ENCODE results near the gene ERC1.
"Not testable (repeated sequence)": the region's sequence is repeated elsewhere in the genome, so short reads cannot be mapped to it uniquely, and the experiment has no call there.

Gene ERC1

DNA sequence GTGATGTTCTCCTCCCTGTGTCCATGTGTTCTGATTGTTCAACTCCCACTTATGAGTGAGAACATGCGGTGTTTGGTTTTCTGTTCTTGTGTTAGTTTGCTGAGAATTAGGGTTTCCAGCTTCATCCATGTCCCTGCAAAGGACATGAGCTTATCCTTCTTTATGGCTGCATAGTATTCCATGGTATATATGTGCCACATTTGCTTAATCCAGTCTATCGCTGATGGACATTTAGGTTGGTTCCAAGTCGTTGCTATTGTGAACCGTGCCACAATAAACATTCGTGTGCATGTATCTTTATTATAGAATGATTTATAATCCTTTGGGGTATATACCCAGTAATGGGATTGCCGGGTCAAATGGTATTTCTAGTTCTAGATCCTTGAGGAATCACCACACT is 264.1 kb downstream of the ERC1 start:
- DNase-seq (ENCODE audit: low read depth, low spot score); H3K4me3 ChIP-seq (ENCODE audit: low read length): not testable (repeated sequence)

DNA sequence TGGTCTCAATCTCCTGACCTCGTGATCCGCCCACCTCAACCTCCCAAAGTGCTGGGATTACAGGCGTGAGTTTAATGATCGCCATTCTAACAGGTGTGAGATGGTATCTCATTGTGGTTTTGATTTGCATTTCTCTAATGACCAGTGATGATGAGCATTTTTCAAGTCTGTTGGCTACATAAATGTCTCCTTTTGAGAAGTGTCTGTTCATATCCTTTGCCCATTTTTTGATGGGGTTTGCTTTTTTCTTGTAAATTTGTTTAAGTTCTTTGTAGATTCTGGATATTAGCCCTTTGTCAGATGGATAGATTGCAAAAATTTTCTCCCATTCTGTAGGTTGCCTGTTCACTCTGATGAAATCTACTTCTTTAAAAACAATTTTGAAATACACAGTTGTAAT is 264.8 kb downstream of the ERC1 start:
- not testable (repeated sequence) for H3K4me3 ChIP-seq (ENCODE audit: low read length); DNase-seq (ENCODE audit: low read depth, low spot score)

DNA sequence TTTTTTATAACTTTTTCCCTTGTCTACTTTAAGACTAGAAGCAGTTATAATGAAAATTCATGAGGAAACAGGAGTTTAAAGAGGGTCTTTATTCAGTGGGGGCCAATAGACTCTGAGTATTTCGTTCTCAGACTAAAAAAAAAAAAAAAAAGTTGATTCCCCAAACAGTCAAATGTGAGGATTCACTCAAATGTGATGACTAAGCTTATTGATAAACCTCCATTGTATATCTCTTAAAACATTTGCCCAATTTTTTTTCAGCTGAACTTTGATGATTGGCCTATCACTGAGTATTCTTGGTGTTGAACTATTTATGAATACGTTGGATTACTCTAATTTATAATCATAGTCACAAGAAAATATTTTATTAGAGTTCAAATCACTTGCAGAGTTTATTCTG is 265.3 kb downstream of the ERC1 start:
- DNase-seq (ENCODE audit: low read depth, low spot score), result no peak
- no peak overlapping the region for H3K4me3 ChIP-seq (ENCODE audit: low read length)

DNA sequence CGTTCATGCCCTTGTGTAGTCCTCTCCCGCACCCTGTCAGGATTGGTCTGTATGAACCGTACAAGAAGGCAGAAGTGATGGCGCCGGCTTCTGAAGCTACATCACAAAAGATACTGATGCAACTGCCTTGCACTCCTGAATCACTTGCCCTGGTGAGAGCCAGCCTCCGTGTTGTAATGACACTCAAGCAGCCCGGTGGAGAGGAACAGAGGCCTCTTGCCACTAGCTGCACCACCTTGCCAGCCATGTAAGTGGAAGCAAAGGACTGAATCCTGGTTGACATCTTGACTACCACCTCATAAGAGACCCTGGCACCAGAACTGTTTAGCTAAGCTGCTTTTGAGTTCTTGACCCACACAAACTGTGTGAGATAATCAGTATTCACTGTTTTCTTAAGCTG is 266.0 kb downstream of the ERC1 start:
- no peak overlapping the region for H3K4me3 ChIP-seq (ENCODE audit: low read length)
- DNase-seq (ENCODE audit: low read depth, low spot score), result no peak

DNA sequence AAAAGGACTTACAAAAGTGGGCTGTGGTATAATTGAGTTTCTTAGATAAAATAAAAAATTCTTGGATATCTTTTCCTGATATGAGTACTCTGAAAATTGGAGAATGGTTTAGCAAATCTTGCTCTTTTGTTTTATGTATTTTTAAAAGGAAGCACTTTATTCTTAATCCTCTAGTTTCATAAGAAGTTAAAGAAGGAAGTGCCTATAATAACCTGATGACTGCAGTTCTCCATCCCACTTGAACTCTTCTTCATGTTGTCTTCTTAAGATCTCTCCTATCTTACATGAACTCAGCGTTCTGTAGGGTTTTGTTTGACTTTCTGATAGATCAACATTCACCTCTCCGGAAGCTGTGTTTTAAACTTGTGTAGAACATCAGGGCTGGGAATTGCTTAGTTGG is 271.0 kb downstream of the ERC1 start:
- DNase-seq (ENCODE audit: low read depth, low spot score), result no peak

DNA sequence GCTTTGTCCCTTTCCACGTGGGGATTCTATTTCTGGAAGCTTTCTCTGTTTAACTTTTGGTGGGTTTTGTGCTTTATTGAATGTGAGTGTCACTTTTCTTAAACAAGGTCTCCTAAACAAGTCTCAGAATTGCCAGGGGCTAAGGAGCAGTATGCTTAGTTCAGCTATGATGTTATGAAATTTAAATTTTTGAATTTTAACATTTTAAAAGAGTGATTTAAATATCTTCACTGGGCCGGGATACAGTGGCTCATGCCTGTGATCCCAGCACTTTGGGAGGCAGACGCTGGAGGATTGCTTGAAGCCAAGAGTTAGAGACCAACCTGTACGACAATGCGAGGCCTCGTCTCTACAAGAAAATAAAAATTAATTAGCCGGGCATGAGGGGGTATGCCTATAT is 276.2 kb downstream of the ERC1 start:
- H3K4me3 ChIP-seq (ENCODE audit: low read length), result no peak overlapping the region
- no peak for DNase-seq (ENCODE audit: low read depth, low spot score)

More for the DNA sequence above, 271.0 kb downstream of the ERC1 start:
- no peak overlapping the region for H3K4me3 ChIP-seq (ENCODE audit: low read length)

DNA sequence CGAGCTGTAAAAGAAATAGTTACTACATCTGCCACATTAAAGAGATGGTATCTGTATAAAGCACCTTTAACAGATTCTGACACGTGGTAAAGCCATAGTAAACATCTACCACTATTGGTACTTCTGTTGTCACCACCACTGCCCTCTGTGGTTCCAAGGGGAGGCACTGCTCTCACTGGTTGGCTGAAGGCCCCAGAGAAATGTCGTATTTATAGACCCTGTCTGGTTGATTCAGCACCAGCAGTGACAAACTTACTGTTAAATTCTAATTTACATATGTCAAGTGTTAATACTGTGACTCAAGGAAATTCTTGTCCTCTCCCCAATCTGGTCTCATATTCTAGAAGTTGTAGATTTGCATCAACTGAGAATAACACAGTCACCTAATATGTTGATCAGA is 281.1 kb downstream of the ERC1 start:
- H3K4me3 ChIP-seq (ENCODE audit: low read length), result no peak overlapping the region
- no peak for DNase-seq (ENCODE audit: low read depth, low spot score)

DNA sequence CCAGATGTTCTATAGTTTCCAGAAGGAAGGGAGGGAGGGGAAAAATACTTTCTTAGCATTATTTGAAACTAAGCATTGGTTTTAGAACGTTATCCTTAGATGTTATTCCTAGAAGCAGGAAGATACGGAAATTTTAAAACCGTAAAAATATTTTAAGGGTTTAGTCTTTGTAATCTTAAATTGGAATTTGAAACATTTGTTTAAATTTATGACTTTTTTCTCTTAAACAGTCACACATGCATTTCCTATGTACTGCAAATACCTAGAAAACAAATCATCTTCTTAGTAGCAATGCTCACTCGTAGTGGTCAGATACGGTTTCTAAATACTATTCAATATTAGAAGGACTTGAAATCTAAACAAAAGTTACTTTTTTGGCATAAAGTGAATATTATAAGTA is 282.0 kb downstream of the ERC1 start:
- no peak for DNase-seq (ENCODE audit: low read depth, low spot score)
- no peak overlapping the region for H3K4me3 ChIP-seq (ENCODE audit: low read length)

DNA sequence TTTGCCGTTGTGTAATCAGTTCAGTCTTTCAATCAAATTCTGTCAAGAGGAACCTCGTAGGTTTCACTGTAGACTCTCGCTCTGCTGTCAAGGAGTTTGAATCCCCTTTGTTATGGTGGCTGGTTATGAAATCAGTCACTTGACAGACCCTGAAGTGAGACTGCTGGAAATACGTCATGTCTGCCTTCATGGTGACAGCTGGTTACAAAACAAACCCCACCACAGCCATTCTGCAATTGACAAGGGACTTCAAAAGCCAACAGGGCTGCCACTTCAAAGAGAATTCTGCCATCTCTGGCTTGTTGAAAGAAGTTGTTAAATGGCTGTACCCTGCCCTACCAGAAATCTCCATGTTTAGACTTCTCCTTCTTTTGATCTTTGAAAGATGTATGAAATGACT is 286.9 kb downstream of the ERC1 start:
- peak; percentile 91 for DNase-seq (ENCODE audit: low read depth, low spot score)

DNA sequence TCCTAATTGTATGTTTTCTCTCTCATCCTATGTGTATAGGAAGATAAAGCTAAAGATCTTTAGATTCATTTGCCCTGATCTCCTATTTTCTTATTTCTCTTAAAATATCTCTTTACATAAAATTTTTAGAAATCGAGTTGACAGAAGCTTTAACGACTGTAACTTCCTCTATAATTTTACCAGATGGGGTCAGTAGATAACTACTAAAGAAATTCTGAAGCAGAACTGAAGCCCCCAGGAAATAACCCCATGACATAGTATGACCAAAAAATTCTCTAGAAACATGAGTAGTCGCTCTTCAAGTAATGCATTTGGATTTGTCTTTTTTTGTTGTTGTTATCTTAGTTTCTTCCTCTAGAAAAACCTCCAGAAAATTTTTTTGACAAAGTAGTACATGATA is 288.0 kb downstream of the ERC1 start:
- DNase-seq (ENCODE audit: low read depth, low spot score), result no peak
- H3K4me3 ChIP-seq (ENCODE audit: low read length), result no peak overlapping the region

More for the DNA sequence above, 286.9 kb downstream of the ERC1 start:
- no peak overlapping the region for H3K4me3 ChIP-seq (ENCODE audit: low read length)

DNA sequence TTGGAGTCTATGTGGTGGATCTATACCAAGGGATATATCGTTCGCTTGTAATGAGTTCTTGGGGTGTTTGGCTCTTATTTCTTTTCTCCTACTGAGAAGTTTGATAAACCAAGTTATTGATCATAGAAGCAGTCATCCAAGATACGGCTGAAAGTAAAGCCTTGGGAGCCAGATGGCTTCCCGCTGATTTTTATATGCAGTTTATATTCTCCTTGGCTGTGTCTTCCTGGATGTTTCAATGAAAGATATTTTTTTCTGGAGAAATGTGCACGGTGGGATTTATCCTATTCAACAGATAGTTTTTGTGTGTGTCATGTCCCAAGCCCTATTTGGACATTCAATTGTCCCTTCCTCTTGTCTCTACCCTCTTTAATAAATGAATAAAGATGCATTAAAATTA is 289.0 kb downstream of the ERC1 start:
- no peak for DNase-seq (ENCODE audit: low read depth, low spot score)
- no peak overlapping the region for H3K4me3 ChIP-seq (ENCODE audit: low read length)

DNA sequence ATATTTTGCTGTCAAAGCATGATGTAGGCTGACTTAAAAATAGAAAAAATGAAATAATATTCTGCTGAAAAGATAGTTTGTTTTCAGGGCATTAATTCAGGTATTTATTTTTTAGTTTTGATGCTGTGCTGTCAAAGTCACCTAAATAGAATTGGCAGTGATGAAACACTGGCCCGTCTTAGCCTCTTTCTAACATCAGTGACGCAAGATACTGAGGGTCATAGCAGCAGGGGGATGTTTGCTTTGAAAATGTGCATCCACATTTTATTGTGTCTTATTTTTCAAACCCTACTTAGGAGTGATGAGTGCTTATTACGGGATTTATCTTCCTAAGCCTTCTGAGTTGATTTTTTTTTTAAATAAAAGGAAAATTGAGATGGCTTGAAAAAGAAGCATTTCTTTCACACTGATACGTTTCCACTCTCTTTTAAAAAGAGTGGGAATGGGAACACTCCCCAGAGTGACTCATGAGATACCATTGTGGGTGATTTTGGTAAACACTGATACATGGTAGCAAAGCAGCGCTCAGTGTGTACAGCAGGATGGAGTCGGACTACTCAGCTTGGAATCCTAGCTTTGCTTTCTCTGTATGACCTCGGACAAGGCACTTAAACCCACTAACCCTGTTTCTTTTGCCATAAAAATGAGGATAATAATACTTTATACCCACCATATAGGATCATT is 290.8 kb downstream of the ERC1 start:
- DNase-seq (ENCODE audit: low read depth, low spot score), result no peak
- no peak overlapping the region for H3K4me3 ChIP-seq (ENCODE audit: low read length)

DNA sequence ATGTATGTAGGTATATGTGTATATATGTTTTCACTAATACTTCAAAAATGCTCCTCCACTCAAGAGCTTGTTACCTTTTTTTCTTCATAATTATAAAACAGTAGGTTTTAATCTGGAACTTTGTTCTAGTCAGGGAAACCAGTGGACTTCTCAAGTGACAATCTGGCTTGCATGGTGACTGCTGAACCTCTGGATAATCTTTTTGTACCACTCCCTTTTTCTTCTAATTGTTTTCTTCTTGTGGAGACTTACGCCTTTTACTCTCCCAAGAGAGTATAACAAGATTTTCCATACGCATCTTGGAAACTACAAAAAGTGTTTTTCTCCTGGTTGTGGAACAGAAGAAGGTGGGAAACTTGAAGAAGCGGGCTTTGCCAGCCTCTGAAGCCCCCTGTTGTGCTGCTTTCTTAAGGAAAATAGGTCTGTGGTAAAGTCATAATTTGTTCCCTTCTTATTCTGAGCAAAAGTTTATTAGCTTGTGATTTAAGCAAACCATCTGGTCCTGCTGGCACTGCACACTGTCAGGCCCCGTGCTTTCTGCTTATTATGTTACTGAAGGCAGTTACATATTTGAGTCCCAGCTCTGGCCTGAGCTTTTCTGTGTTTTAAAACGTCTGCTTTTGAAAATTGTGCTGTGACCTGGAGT is 291.8 kb downstream of the ERC1 start:
- DNase-seq (ENCODE audit: low read depth, low spot score), result no peak
- no peak overlapping the region for H3K4me3 ChIP-seq (ENCODE audit: low read length)

DNA sequence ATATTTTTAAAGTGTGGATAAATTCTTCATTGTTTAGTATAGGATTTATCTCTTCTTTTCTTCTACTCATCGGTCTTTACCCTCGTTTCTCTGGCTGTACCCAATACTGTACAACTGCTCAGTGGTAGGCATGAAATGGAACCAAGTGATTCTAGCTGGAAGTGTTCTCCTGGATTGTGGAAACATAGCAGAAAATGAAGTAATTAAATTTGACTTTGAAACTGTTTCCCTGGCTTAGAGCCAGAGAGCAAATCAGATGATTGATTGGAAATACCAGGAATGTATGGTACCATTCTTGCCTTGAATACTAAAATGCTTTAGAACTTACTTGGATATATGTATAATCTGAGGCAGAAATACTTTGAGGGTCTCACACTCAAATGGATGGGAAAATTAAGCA is 292.3 kb downstream of the ERC1 start:
- DNase-seq (ENCODE audit: low read depth, low spot score), result no peak
- H3K4me3 ChIP-seq (ENCODE audit: low read length), result no peak overlapping the region

DNA sequence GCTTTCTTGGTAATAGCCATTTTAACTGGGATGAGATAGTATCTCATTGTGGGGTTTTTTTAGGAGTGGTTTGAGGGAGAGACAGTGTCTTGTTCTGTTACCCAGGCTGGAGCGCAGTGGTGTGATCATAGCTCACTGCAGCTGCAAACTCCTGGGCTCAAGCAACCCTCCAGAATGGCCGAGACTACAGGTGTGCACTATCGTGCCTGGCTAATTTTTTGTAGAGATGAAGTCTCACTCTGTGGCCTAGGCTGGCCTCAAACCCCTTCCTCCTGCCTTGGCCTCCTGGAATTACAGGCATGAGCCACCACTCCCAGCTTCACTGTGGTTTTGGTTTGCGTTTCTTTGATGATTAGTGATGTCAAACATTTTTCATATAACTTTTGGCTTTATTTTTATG is 293.6 kb downstream of the ERC1 start:
- peak; percentile 28 for DNase-seq (ENCODE audit: low read depth, low spot score)
- H3K4me3 ChIP-seq (ENCODE audit: low read length), result no peak overlapping the region

DNA sequence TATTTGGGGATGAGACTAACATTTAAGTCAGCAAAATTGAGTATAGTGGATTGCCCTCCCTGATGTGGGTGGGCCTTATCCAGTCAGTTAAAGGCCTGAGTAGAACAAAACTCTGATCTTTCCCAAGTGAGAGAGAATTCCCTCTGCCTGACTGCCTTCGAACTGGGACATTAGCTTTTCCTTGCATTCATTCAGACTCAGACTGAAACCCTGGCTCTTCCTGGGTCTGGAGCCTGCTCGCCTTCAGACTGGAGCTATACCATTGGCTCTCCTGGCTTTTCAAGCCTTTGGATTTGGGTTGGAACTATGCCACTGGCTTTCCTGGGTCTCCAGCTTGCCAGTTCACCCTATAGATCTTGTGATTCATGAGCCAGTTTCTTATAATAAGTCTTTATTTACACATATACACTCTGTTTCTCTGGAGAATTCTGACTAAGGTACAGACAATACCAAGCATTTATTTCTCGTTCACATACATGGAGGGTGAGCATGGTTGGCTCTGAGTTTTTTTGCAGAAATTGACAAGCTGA is 296.5 kb downstream of the ERC1 start:
- no peak for DNase-seq (ENCODE audit: low read depth, low spot score)
- H3K4me3 ChIP-seq (ENCODE audit: low read length), result no peak overlapping the region

DNA sequence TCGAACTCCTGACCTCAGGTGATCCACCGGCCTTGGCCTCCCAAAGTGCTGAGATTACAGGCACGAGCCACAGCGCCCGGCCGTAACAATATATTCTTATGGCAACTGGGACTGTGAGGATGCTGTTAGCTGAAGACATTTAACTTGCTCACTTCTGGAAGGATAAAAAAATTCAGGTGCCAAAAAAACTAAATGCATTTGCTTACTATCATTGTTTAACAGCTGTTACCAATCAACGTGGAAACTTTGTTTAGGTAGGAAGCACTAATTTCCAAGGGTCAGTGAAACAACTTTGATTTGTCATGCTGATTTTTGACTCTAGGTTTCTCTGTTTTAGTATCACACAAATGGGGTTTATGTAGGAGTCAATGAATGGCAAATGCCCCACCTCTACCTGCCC is 297.3 kb downstream of the ERC1 start:
- no peak for DNase-seq (ENCODE audit: low read depth, low spot score)
- no peak overlapping the region for H3K4me3 ChIP-seq (ENCODE audit: low read length)

DNA sequence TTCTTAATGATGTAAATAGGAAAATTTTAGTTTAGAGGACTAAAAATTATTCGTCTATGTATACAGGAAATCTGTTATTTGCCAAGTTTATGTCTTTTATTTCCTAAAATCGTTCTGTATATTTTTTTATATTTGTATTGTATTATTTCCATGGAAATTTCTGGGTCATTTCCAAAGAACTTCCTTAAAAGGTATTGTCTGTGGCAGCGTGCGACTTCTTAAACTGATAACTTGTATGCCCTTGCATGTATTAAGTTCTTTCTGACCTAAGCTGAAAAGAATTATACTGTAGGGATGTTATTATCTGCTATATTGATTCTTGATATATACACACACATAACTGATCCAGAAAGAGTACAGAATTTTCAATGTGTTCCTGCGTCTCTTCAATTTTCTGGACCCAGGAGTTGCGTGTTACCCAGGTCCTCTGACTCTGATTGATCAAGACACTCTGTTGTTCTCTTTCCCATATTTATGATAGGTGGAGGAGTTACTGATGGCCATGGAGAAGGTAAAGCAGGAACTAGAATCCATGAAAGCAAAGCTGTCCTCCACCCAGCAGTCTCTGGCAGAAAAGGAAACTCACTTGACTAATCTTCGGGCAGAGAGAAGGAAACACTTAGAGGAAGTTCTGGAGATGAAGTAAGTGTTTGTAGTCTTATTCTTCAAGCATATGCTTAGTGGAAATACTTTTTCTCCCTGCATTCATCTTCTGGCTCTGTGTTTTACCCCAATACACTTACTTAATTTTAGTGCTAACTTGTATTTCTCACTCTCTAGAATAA is 298.5 kb downstream of the ERC1 start:
- DNase-seq (ENCODE audit: low read depth, low spot score), result no peak

DNA sequence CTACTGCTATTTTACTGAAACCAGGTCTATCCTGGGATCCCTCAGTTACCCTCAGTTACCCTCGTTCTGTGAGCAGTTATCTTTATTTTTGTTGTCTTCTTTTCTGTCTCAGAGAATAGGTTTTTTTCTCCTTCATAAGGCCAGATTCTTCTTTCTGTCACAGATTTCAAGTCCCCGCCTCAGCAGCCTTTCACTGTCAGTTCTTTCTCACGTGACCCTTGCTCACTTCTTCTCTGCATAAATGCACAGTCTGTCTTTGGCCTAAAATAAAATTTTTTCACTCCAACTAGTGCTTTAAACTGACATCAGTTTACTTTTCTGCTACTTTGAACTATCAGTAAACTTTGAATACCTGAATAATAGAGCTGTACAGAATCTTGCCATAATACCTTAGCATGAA is 299.7 kb downstream of the ERC1 start:
- DNase-seq (ENCODE audit: low read depth, low spot score), result no peak
- no peak overlapping the region for H3K4me3 ChIP-seq (ENCODE audit: low read length)

More for the DNA sequence above, 298.5 kb downstream of the ERC1 start:
- no peak overlapping the region for H3K4me3 ChIP-seq (ENCODE audit: low read length)

All from Jurkat, Clone E6-1 (cell line).